HCT116 (cell line): ENCODE data around the gene BST2. TPM values are rescaled to one million over a fixed set of nuclear protein-coding genes. Genes with fewer than 3 reads are reported as not detected.

Experiments used
- ATAC-seq: fragments of 200-7000 bp; cut with Tn5 transposase; 2 replicates; pipeline ENCODE4 v1.9.1; 2020; ENCODE audit warnings: mild to moderate bottlenecking, moderate library complexity
- BruUV-seq: library from RNA; stranded (reverse); fragments of 400-500 nt; replicated peaks from 2 replicates; lab custom pipeline; 2021; lab: Mats Ljungman, UMichigan
- CTCF ChIA-PET: fragments of 300-600 bp; sonication (Branson Sonifier 250); formaldehyde crosslinking; loops from one replicate; lab custom pipeline; 2021; ENCODE audit warnings: antibody characterized with exemption; lab: Charles Lee
- POLR2A ChIA-PET: fragments of 300-600, 350-600 bp; sonication (Branson Sonifier 250); formaldehyde crosslinking; loops from one replicate; lab custom pipeline; 2021; ENCODE audit warnings: antibody characterized with exemption; lab: Charles Lee
- RAD21 ChIA-PET, 2 experiments: fragments of 300-600 bp; sonication (Branson Sonifier 250); formaldehyde crosslinking; loops; one replicate each; lab custom pipeline; 2023; ENCODE audit warnings: low total read pairs in 2 of 2; ENCODE audit not compliant: uncharacterized antibody in 2 of 2, unreplicated experiment in 2 of 2, low non-redundant PET in 1 of 2; lab: Charles Lee
- DNase-seq: peaks from one replicate; pipeline ENCODE4 v3.0.0-alpha.2; 2010; ENCODE audit warnings: low read depth, low spot score
- H2AFZ ChIP-seq: fragments of 200-600 bp; shearing (Covaris generic), sonication (generic); 2 replicates; pipeline ENCODE4 v1.6.1; 2017; ENCODE audit warnings: low read depth, mixed run types, mixed read lengths, antibody characterized with exemption, low read length; ENCODE audit not compliant: poor library complexity, severe bottlenecking
- H3K27ac ChIP-seq: 2 replicates; pipeline ENCODE4 v1.5.1; 2012; ENCODE audit warnings: low read depth, low read length
- H3K27me3 ChIP-seq: fragments of 200-600 bp; sonication (generic); 2 replicates; pipeline ENCODE4 v1.6.1; 2016; ENCODE audit warnings: mixed run types, low read length, mixed read lengths; ENCODE audit not compliant: insufficient read depth
- H3K36me3 ChIP-seq, 2 experiments: fragments of 200-500 bp in 1 of 2; fragments of 200-600 bp in 1 of 2; sonication (Bioruptor generic) in 1 of 2; sonication (generic) in 1 of 2; 2 replicates each; pipeline versions ENCODE4 v1.5.1 to v1.6.1; 2014 to 2016; ENCODE audit warnings: low read length in 2 of 2, inconsistent platforms in 1 of 2, mixed read lengths in 1 of 2, mixed run types in 1 of 2; ENCODE audit not compliant: insufficient read depth in 2 of 2, control insufficient read depth in 1 of 2
- H3K4me1 ChIP-seq, 2 experiments: fragments of 200-600 bp in 1 of 2; sonication (generic) in 1 of 2; 2 replicates each; pipeline versions ENCODE4 v1.5.1 to v1.6.1; 2012 to 2017; ENCODE audit warnings: low read length in 2 of 2, inconsistent platforms in 1 of 2, mild to moderate bottlenecking in 1 of 2, mixed read lengths in 1 of 2, mixed run types in 1 of 2, moderate library complexity in 1 of 2; ENCODE audit not compliant: insufficient read depth in 2 of 2, control insufficient read depth in 1 of 2
- H3K4me2 ChIP-seq: fragments of 200-600 bp; sonication (generic); 2 replicates; pipeline ENCODE4 v1.6.1; 2017; ENCODE audit warnings: mixed run types, low read length, mixed read lengths
- H3K4me3 ChIP-seq, 2 experiments: fragments of 200-600 bp in 1 of 2; sonication (generic) in 1 of 2; replicated peaks in 1 of 2; 2 replicates each; pipeline ENCODE4 v1.5.1; 2011 to 2016; ENCODE audit warnings: low read length in 2 of 2, control low read depth in 1 of 2, low read depth in 1 of 2, mild to moderate bottlenecking in 1 of 2, mixed read lengths in 1 of 2, mixed run types in 1 of 2
- H3K79me2 ChIP-seq: fragments of 200-600 bp; sonication (generic); 2 replicates; pipeline ENCODE4 v1.6.1; 2017; ENCODE audit warnings: mild to moderate bottlenecking, mixed run types, low read length, moderate library complexity, mixed read lengths; ENCODE audit not compliant: insufficient read depth
- H3K9ac ChIP-seq: fragments of 200-600 bp; sonication (generic); 2 replicates; pipeline ENCODE4 v1.6.1; 2016; ENCODE audit warnings: low read length, mixed read lengths
- H3K9me2 ChIP-seq: fragments of 200-600 bp; sonication (generic), shearing (Covaris generic); 2 replicates; pipeline ENCODE4 v1.6.1; 2017; ENCODE audit warnings: mixed run types, mild to moderate bottlenecking, moderate library complexity; ENCODE audit not compliant: insufficient read depth
- H3K9me3 ChIP-seq, 2 experiments: fragments of 200-500 bp in 1 of 2; fragments of 200-600 bp in 1 of 2; sonication (Bioruptor generic) in 1 of 2; sonication (generic) in 1 of 2; 2 replicates each; pipeline ENCODE4 v1.6.1; 2014 to 2017; ENCODE audit warnings: low read length in 2 of 2, mixed read lengths in 2 of 2, inconsistent platforms in 1 of 2, low read depth in 1 of 2, mild to moderate bottlenecking in 1 of 2, mixed run types in 1 of 2, moderate library complexity in 1 of 2; ENCODE audit not compliant: control insufficient read depth in 1 of 2, insufficient read depth in 1 of 2
- H4K20me1 ChIP-seq: fragments of 200-600 bp; sonication (generic), shearing (Covaris generic); 2 replicates; pipeline ENCODE4 v1.6.1; 2017; ENCODE audit warnings: mixed run types, mild to moderate bottlenecking, moderate library complexity; ENCODE audit not compliant: insufficient read depth
- CBX3 ChIP-seq: IDR thresholded peaks from 2 replicates; pipeline ENCODE4 v1.6.1; 2012; ENCODE audit warnings: low read depth
- CTCF ChIP-seq, 3 experiments: fragments of 200-600 bp in 1 of 3; sonication (generic) in 1 of 3; IDR thresholded peaks in 2 of 3; conservative IDR thresholded peaks in 1 of 3; 2 replicates each; pipeline ENCODE4 v1.5.1; 2012 to 2017; ENCODE audit warnings: low read depth in 2 of 3, low read length in 2 of 3, antibody characterized with exemption in 1 of 3, borderline replicate concordance in 1 of 3, control low read depth in 1 of 3, mild to moderate bottlenecking in 1 of 3, mixed read lengths in 1 of 3, mixed run types in 1 of 3, moderate library complexity in 1 of 3; ENCODE audit not compliant: insufficient read depth in 1 of 3
- FOSL1 ChIP-seq: IDR thresholded peaks from 2 replicates; pipeline ENCODE4 v1.6.1; 2012; ENCODE audit warnings: low read depth
- JUND ChIP-seq: IDR thresholded peaks from 2 replicates; pipeline ENCODE4 v1.6.1; 2012
- POLR2A ChIP-seq: IDR thresholded peaks from 2 replicates; pipeline ENCODE4 v1.7.0; 2011; ENCODE audit warnings: borderline replicate concordance; ENCODE audit not compliant: insufficient read depth, insufficient read length; ENCODE audit errors: extremely low read depth
- POLR2AphosphoS5 ChIP-seq: IDR thresholded peaks from 2 replicates; pipeline ENCODE4 v1.6.1; 2011; ENCODE audit warnings: mild to moderate bottlenecking, low read depth, low read length, moderate library complexity
- REST ChIP-seq: IDR thresholded peaks from 2 replicates; pipeline ENCODE4 v1.6.1; 2012; ENCODE audit warnings: low read depth
- SIN3A ChIP-seq: IDR thresholded peaks from 2 replicates; pipeline ENCODE4 v1.6.1; 2012; ENCODE audit warnings: low read depth
- SP1 ChIP-seq: IDR thresholded peaks from 2 replicates; pipeline ENCODE4 v1.6.1; 2012; ENCODE audit warnings: low read depth
- SRF ChIP-seq: IDR thresholded peaks from 2 replicates; pipeline ENCODE4 v1.6.1; 2012; ENCODE audit warnings: low read depth
- YY1 ChIP-seq: IDR thresholded peaks from 2 replicates; pipeline ENCODE4 v1.6.1; 2011; ENCODE audit warnings: low read length, low read depth, moderate library complexity, mild to moderate bottlenecking; ENCODE audit not compliant: insufficient replicate concordance; ENCODE audit errors: extremely low read depth
- ZNF274 ChIP-seq: fragments of 200-500 bp; sonication (Bioruptor generic); IDR thresholded peaks from 2 replicates; pipeline ENCODE4 v1.6.1; 2014; ENCODE audit warnings: mild to moderate bottlenecking, low read depth, low read length, inconsistent platforms
- intact Hi-C: fragments of 100-400 bp; cut with micrococcal nuclease; formaldehyde crosslinking; loops from 2 replicates; pipeline ENCODE4 v1.10.0; 2022
- total RNA-seq: library from RNA; stranded (reverse); gene quantifications from one replicate; pipeline ENCODE4 v1.2.1, GENCODE V29; 2021; ENCODE audit not compliant: unreplicated experiment
- TF ChIP-seq, protein P1 (sequence below): IDR thresholded peaks from 2 replicates; pipeline ENCODE4 v1.6.1; 2012
- TF ChIP-seq, protein P2 (sequence below): IDR thresholded peaks from 2 replicates; pipeline ENCODE4 v1.6.1; 2012

Gene BST2
- total RNA-seq, 1 experiment from 2014 or later: 5.4 TPM

DNA sequence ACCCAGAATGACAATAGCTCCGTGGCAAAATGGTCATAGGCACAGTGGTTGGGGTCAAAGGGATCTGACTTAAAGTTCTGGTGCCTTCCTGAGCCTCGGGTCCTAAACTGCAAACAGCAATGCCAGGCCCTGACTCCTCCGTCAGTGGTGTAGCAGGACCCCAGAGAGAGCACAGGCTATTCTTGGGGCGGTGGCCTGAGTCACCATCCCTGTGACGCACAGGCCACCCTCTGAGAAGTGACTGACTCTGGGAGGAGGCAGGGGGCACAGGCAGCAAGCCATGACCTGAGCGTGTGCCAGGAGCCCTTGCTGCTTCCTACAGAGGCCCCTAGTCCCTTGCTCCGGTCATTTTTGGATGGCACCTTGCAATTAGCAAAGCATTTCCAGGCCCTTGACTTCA is 47.0 kb downstream of the BST2 start:
- Histone ChIP-seq H3K9me2 (no peaks in the 10 kb centered on the region), H3K27me3 (no peaks in the 10 kb centered on the region), H2AFZ (no peak overlapping the region), H4K20me1 (no peaks in the 10 kb centered on the region), H3K27ac (no peak overlapping the region), H3K4me2 (peak overlapping the region; percentile 47), H3K4me3 (no peak overlapping the region), H3K9me3 (no peaks in the 10 kb centered on the region), H3K36me3 (no peaks in the 10 kb centered on the region), H3K9ac (peak overlapping the region; percentile 11; the same call in 1 of the 2 replicates), H3K79me2 (no peaks in the 10 kb centered on the region), H3K4me1 (peaks cover 6 to 10% of the 10 kb centered on the region in 2 experiments; a peak in 3 of 4 replicates)
- POLR2A ChIA-PET: no interaction called here
- ATAC-seq: peak; percentile 91
- peak; percentile 37 for DNase-seq
- no TSS peak for BruUV-seq
- CTCF ChIA-PET: interaction anchor here (1.0 to 1.8 kb wide), 2 partner anchors 10 to 13 kb away, joined by 4 read pairs; no protein-coding TSS in a partner anchor
- TF ChIP-seq SRF (no peak), FOSL1 (no peak; the same call in 1 of the 2 replicates), JUND (no peak), POLR2AphosphoS5 (no peak), CTCF (IDR thresholded peaks at IDR 0.05 in 2 of 3, conservative IDR thresholded peaks at IDR 0.05 in 1 of 3; ENCODE audit: borderline replicate concordance in 1 of 3, insufficient read depth in 1 of 3, low read depth in 2 of 3, low read length in 2 of 3) (no peak), POLR2A (no peak), YY1 (no peak), ZNF274 (no peak), REST (no peak), CBX3 (no peak), SIN3A (no peak), SP1 (no peak; the same call in 1 of the 2 replicates)
- TF ChIP-seq, protein P1, sequence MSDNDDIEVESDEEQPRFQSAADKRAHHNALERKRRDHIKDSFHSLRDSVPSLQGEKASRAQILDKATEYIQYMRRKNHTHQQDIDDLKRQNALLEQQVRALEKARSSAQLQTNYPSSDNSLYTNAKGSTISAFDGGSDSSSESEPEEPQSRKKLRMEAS: no peak
- TF ChIP-seq, protein P2, sequence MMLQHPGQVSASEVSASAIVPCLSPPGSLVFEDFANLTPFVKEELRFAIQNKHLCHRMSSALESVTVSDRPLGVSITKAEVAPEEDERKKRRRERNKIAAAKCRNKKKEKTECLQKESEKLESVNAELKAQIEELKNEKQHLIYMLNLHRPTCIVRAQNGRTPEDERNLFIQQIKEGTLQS: no peak
- RAD21 ChIA-PET: no interaction called here
- intact Hi-C loops: no loop called here
